Measurements from ENCODE around the gene DHX35. TPM values are rescaled to one million over a fixed set of nuclear protein-coding genes. Genes with fewer than 3 reads are reported as not detected.
"Not testable (repeated sequence)": the region's sequence is repeated elsewhere in the genome, so short reads cannot be mapped to it uniquely, and the experiment has no call there.

The DHX35 gene
- total and polyA plus RNA-seq, 2 donors: 7.1 to 9.5 TPM

DNA sequence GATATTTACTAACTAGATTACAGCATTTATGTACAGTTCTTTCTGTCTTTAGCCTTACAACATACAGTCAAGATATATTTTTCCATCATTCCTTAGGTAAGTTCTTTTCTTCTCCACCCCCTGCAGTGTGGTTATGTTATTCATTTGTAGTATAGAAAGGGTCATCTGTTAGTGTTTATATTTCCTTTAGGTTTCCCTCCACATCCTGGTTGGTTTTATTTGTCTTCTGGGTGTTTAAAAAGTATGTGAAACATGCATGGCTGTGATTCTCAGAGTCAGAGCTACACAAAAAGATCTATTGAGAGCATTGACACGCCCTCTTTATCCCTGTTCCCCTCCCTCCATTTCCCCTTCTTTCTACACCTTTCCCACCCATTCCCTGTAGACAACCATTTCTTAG lies 20.1 kb downstream of the DHX35 start:
- no peak for DNase-seq (ENCODE audit: low read depth in 6 of 9, low spot score in 9 of 9)
- Histone ChIP-seq H3K4me1 (ENCODE audit: control insufficient read depth in 2 of 2, insufficient read depth in 2 of 2, low read length in 2 of 2) (no peaks in the 10 kb centered on the region), H3K4me3 (ENCODE audit: low read length in 2 of 2) (no peak overlapping the region), H3K9me3 (ENCODE audit: control insufficient read depth in 2 of 2, insufficient read depth in 1 of 2, low read length in 1 of 2) (no peaks in the 10 kb centered on the region), H3K36me3 (ENCODE audit: control insufficient read depth in 2 of 2, insufficient read depth in 2 of 2, low read length in 1 of 2) (peaks cover 3% of the 10 kb centered on the region in 2 donors), H3K27ac (ENCODE audit: low read depth in 1 of 2, low read length in 1 of 2) (no peak overlapping the region), H3K27me3 (ENCODE audit: control insufficient read depth in 2 of 2, insufficient read depth in 1 of 2, low read length in 1 of 2) (no peaks in the 10 kb centered on the region)
- WGBS: 98% methylated on average over 1 of the region's 1 CpG

DNA sequence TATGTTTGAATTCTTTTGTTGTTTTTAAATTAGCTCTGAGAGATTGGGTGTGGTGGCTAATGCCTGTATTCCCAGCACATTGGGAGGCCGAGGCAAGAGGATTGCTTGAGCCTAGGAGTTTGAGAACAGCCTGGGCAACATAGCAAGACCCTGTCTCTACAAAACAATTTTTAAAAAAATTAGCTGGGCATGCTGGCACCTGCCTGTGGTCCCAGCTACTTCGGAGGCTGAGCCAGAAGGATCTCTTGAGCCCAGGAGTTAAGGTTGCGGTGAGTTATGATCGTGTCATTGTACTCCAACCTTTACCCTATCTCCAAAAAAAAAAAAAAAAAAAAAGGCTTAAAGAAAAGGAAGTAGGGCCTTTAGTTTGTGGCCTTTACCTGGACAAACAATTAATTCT lies 22.9 kb downstream of the DHX35 start:
- H3K9me3 ChIP-seq (ENCODE audit: control insufficient read depth in 2 of 2, insufficient read depth in 1 of 2, low read length in 1 of 2): no peaks in the 10 kb centered on the region
- H3K4me3 ChIP-seq (ENCODE audit: low read length in 2 of 2): no peak overlapping the region
- H3K27me3 ChIP-seq (ENCODE audit: control insufficient read depth in 2 of 2, insufficient read depth in 1 of 2, low read length in 1 of 2): no peaks in the 10 kb centered on the region
- H3K27ac ChIP-seq (ENCODE audit: low read depth in 1 of 2, low read length in 1 of 2): no peak overlapping the region
- no peak for DNase-seq (ENCODE audit: low read depth in 6 of 9, low spot score in 9 of 9)
- WGBS: 95% methylated on average over 4 of the region's 4 CpGs
- no peaks in the 10 kb centered on the region for H3K4me1 ChIP-seq (ENCODE audit: control insufficient read depth in 2 of 2, insufficient read depth in 2 of 2, low read length in 2 of 2)
- H3K36me3 ChIP-seq (ENCODE audit: control insufficient read depth in 2 of 2, insufficient read depth in 2 of 2, low read length in 1 of 2): peaks cover 3 to 8% of the 10 kb centered on the region in 2 donors

DNA sequence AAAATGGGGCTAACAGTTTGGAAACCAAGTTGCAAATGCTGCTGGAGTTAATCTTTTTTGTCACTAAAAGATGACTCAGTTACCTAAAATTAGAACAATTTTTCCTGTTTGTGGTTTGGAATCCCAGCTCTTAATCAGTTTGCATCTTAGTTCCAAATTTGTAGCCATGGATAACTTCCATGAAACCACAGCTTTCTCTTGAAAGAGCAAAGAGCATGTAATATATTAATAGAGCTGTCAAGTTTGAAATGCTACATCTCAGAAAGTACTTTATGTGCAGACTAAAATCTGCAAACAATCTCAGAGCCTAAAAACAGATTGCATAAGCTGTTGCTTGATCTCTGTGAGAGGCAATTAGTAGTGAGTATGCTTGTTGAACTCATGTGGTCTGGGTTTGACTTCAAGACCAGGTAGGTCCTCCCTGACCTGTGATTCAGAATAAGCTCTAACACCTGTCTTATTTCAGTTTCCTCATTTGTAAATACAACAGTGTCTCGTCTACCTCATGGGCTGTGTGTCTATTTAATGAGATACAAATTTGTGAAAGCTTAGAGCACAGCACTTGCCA lies 23.5 kb downstream of the DHX35 start:
- no peak for DNase-seq (ENCODE audit: low read depth in 6 of 9, low spot score in 9 of 9)
- no peak overlapping the region for H3K4me3 ChIP-seq (ENCODE audit: low read length in 2 of 2)
- no peak overlapping the region for H3K27ac ChIP-seq (ENCODE audit: low read depth in 1 of 2, low read length in 1 of 2)
- H3K9me3 ChIP-seq (ENCODE audit: control insufficient read depth in 2 of 2, insufficient read depth in 1 of 2, low read length in 1 of 2): no peaks in the 10 kb centered on the region
- H3K27me3 ChIP-seq (ENCODE audit: control insufficient read depth in 2 of 2, insufficient read depth in 1 of 2, low read length in 1 of 2): no peaks in the 10 kb centered on the region
- 96% methylated on average over 1 of the region's 1 CpG for WGBS
- no peaks in the 10 kb centered on the region for H3K4me1 ChIP-seq (ENCODE audit: control insufficient read depth in 2 of 2, insufficient read depth in 2 of 2, low read length in 2 of 2)
- H3K36me3 ChIP-seq (ENCODE audit: control insufficient read depth in 2 of 2, insufficient read depth in 2 of 2, low read length in 1 of 2): peaks cover 3 to 9% of the 10 kb centered on the region in 2 donors

DNA sequence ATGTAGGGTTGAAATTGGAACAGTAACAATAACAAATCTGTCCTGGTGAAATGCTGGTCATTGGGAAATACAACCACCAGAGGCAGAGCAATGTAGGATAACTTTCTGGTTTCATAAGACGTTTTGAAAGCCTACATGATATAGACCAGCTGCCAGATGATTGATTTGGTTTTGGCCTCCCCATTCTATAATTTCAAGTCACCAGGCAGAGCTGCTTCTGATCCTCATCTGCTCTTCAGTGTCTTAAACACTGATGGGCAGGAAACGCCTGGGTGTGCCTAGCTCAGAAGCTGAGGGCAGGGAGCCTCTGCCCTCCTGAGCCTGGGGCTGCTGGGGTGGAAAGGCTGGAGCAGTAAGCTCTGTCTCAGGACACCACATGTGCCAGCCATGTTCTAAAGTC lies 24.5 kb downstream of the DHX35 start:
- Histone ChIP-seq H3K4me3 (ENCODE audit: low read length in 2 of 2) (no peak overlapping the region), H3K4me1 (ENCODE audit: control insufficient read depth in 2 of 2, insufficient read depth in 2 of 2, low read length in 2 of 2) (no peaks in the 10 kb centered on the region), H3K36me3 (ENCODE audit: control insufficient read depth in 2 of 2, insufficient read depth in 2 of 2, low read length in 1 of 2) (peaks cover 3 to 9% of the 10 kb centered on the region in 2 donors), H3K9me3 (ENCODE audit: control insufficient read depth in 2 of 2, insufficient read depth in 1 of 2, low read length in 1 of 2) (no peaks in the 10 kb centered on the region), H3K27me3 (ENCODE audit: control insufficient read depth in 2 of 2, insufficient read depth in 1 of 2, low read length in 1 of 2) (no peaks in the 10 kb centered on the region), H3K27ac (ENCODE audit: low read depth in 1 of 2, low read length in 1 of 2) (no peak overlapping the region)
- DNase-seq (ENCODE audit: low read depth in 6 of 9, low spot score in 9 of 9): no peak
- over 99% methylated on average over 2 of the region's 2 CpGs for WGBS

DNA sequence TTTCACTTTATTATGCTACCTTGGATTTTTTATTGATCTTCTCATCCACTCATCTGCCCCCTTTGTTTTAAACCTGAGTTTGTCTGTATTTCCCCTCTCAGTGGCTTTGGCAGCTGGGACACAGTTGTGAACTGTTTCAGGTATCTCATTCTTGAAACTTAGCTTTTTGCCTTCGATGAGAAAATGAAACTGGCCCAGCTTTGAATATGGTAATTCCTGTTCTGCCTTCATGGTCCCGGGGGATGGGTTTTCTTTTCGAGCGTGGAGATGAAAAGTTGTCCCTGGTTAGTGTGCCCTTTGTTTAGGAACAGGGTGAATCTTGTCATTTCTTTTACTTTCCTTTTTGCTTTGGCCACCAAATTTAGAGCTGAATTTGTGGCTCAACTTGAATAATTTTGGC lies 25.6 kb downstream of the DHX35 start:
- Histone ChIP-seq H3K36me3 (ENCODE audit: control insufficient read depth in 2 of 2, insufficient read depth in 2 of 2, low read length in 1 of 2) (peaks cover 3 to 9% of the 10 kb centered on the region in 2 donors), H3K9me3 (ENCODE audit: control insufficient read depth in 2 of 2, insufficient read depth in 1 of 2, low read length in 1 of 2) (no peaks in the 10 kb centered on the region), H3K4me1 (ENCODE audit: control insufficient read depth in 2 of 2, insufficient read depth in 2 of 2, low read length in 2 of 2) (no peaks in the 10 kb centered on the region), H3K27ac (ENCODE audit: low read depth in 1 of 2, low read length in 1 of 2) (no peak overlapping the region), H3K27me3 (ENCODE audit: control insufficient read depth in 2 of 2, insufficient read depth in 1 of 2, low read length in 1 of 2) (no peaks in the 10 kb centered on the region), H3K4me3 (ENCODE audit: low read length in 2 of 2) (no peak overlapping the region)
- 95% methylated on average over 4 of the region's 4 CpGs for WGBS
- peak in 1 of 9 donors; percentile 2 for DNase-seq (ENCODE audit: low read depth in 6 of 9, low spot score in 9 of 9)

DNA sequence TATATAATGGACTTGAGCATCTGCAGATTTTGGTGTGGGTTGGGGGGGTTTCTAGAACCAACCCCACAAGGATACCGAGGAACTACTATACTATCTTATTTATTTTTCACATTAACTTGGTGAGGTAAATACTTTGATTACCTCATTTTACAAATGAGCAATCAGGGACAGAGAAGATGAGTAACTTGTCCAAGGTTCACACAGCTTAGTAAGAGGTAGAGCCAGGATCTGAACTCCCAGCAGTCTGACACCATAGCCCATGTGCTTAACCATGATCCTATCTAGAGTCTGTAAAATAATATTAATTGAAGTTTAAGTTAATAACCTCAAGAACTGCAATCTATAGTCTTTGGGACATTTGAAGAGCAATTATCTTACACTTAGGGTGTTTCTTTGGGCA lies 28.6 kb downstream of the DHX35 start:
- no peak for DNase-seq (ENCODE audit: low read depth in 6 of 9, low spot score in 9 of 9)
- Histone ChIP-seq H3K27me3 (ENCODE audit: control insufficient read depth in 2 of 2, insufficient read depth in 1 of 2, low read length in 1 of 2) (no peaks in the 10 kb centered on the region), H3K4me3 (ENCODE audit: low read length in 2 of 2) (no peak overlapping the region), H3K27ac (ENCODE audit: low read depth in 1 of 2, low read length in 1 of 2) (no peak overlapping the region), H3K36me3 (ENCODE audit: control insufficient read depth in 2 of 2, insufficient read depth in 2 of 2, low read length in 1 of 2) (peaks cover 0 to 5% of the 10 kb centered on the region in 2 donors), H3K9me3 (ENCODE audit: control insufficient read depth in 2 of 2, insufficient read depth in 1 of 2, low read length in 1 of 2) (no peaks in the 10 kb centered on the region), H3K4me1 (ENCODE audit: control insufficient read depth in 2 of 2, insufficient read depth in 2 of 2, low read length in 2 of 2) (no peaks in the 10 kb centered on the region)
- WGBS: 99% methylated on average over 1 of the region's 1 CpG

DNA sequence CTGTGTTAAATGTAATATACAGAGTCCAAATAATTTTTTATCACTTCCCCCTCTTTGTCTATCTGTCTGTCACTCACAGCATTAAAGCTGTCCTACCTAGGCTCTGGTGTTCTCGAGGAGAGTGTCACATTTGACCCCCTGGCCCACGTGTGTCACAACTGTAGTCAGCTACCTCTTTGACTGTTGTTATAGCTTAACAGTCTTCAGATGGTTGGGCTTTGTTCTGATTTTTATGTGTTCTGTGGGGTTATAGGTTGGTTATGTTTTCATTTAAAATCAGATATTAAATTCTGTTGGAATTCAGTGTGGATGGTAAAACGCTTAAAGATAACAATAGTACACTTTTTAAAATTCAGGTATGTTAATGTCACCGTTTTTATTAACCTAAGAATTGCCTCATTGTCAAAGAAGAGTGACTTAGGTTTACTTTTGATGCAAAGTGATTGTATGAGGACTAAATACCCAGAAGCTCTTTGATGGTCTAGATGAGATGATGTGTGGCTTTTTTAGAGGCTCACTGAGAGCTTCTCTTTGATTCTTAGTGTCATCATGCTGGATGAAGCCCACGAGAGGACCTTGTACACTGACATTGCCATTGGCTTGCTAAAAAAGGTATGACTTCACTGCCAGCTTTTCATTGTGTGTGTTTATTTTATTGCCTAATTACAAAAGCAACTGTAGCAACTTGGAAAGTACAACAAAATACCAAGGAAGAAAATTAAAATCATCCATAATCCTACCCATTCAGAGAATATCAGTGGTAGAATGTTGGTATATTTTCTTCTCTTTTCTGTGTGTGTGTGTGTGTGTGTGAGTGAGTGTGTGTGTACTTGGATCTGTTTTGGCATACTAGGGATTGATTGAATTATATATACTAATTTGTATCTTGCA lies 29.9 kb downstream of the DHX35 start:
- Histone ChIP-seq H3K9me3 (ENCODE audit: control insufficient read depth in 2 of 2, insufficient read depth in 1 of 2, low read length in 1 of 2) (no peaks in the 10 kb centered on the region), H3K27ac (ENCODE audit: low read depth in 1 of 2, low read length in 1 of 2) (no peak overlapping the region), H3K27me3 (ENCODE audit: control insufficient read depth in 2 of 2, insufficient read depth in 1 of 2, low read length in 1 of 2) (no peaks in the 10 kb centered on the region), H3K4me3 (ENCODE audit: low read length in 2 of 2) (no peak overlapping the region), H3K36me3 (ENCODE audit: control insufficient read depth in 2 of 2, insufficient read depth in 2 of 2, low read length in 1 of 2) (peaks cover 4 to 8% of the 10 kb centered on the region in 2 donors), H3K4me1 (ENCODE audit: control insufficient read depth in 2 of 2, insufficient read depth in 2 of 2, low read length in 2 of 2) (no peaks in the 10 kb centered on the region)
- DNase-seq (ENCODE audit: low read depth in 6 of 9, low spot score in 9 of 9): no peak
- 94% methylated on average over 5 of the region's 5 CpGs for WGBS

DNA sequence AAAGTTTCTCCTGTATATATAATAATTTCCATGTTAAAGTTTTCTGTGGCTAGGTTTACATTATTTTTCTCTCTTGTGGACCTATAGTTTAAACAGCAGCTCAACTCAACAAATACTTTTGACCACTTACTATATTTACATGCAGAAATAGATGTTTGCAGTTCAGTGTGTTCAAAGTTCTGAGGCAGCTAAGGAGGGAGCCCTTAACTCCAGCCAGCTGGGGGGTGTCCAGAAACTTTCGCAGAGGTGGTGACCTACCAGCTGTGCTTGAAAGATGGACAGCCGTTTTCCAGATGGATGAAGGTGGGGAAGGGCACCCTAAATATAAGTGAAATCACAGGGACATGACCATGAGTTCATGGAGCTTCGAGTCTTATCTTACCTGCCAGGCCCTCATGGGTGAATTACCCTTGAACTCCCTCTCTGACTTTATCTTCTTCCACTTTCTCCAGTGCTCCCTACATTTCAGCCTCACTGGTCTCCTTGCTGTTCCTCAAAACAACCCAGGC lies 33.4 kb downstream of the DHX35 start:
- Histone ChIP-seq H3K27me3 (ENCODE audit: control insufficient read depth in 2 of 2, insufficient read depth in 1 of 2, low read length in 1 of 2) (no peaks in the 10 kb centered on the region), H3K4me3 (ENCODE audit: low read length in 2 of 2) (no peak overlapping the region), H3K36me3 (ENCODE audit: control insufficient read depth in 2 of 2, insufficient read depth in 2 of 2, low read length in 1 of 2) (peaks cover 16 to 17% of the 10 kb centered on the region in 2 donors), H3K4me1 (ENCODE audit: control insufficient read depth in 2 of 2, insufficient read depth in 2 of 2, low read length in 2 of 2) (no peaks in the 10 kb centered on the region), H3K27ac (ENCODE audit: low read depth in 1 of 2, low read length in 1 of 2) (no peak overlapping the region), H3K9me3 (ENCODE audit: control insufficient read depth in 2 of 2, insufficient read depth in 1 of 2, low read length in 1 of 2) (no peaks in the 10 kb centered on the region)
- DNase-seq (ENCODE audit: low read depth in 6 of 9, low spot score in 9 of 9): no peak
- WGBS: over 99% methylated on average over 3 of the region's 3 CpGs

- peaks cover 17 to 21% of the 10 kb centered on the region in 2 donors for H3K36me3 ChIP-seq (ENCODE audit: control insufficient read depth in 2 of 2, insufficient read depth in 2 of 2, low read length in 1 of 2)
- H3K27ac ChIP-seq (ENCODE audit: low read depth in 1 of 2, low read length in 1 of 2); H3K9me3 ChIP-seq (ENCODE audit: control insufficient read depth in 2 of 2, insufficient read depth in 1 of 2, low read length in 1 of 2); DNase-seq (ENCODE audit: low read depth in 6 of 9, low spot score in 9 of 9); H3K4me1 ChIP-seq (ENCODE audit: control insufficient read depth in 2 of 2, insufficient read depth in 2 of 2, low read length in 2 of 2); H3K27me3 ChIP-seq (ENCODE audit: control insufficient read depth in 2 of 2, insufficient read depth in 1 of 2, low read length in 1 of 2); H3K4me3 ChIP-seq (ENCODE audit: low read length in 2 of 2): not testable (repeated sequence)
- 91% methylated on average over 1 of the region's 1 CpG for WGBS
Observed at GRCh38 chr20:38996866-38997265, 34.7 kb downstream of the DHX35 start.
